Stomach (tissue), 9 donors: Measurements from ENCODE around the gene NXPH1. TPM values are rescaled to one million over a fixed set of nuclear protein-coding genes. Genes with fewer than 3 reads are reported as not detected.

ENCODE experiments used
- DNase-seq, 2 donors: peaks; one replicate each; pipeline versions ENCODE4 v3.0.0 to v3.0.0-alpha.2; 2013 to 2019
- H3K27ac ChIP-seq, 5 donors: fragments of 200-600 bp in 4 of 5; sonication (generic) in 4 of 5; one replicate each; pipeline ENCODE4 v1.5.1; 2013 to 2019; ENCODE audit warnings: mild to moderate bottlenecking in 1 of 5, moderate library complexity in 1 of 5
- H3K27me3 ChIP-seq, 3 donors: fragments of 200-600 bp; sonication (generic); one replicate each; pipeline ENCODE4 v1.5.1; 2017 to 2019; ENCODE audit warnings: mixed run types in 1 of 3
- H3K36me3 ChIP-seq, 4 donors: fragments of 200-600 bp; sonication (generic); 1 replicate in 3 of 4; 2 replicates in 1 of 4; pipeline ENCODE4 v1.5.1; 2016 to 2019
- H3K4me1 ChIP-seq, 4 donors: fragments of 200-600 bp; sonication (generic); one replicate each; pipeline ENCODE4 v1.5.1; 2016 to 2019
- H3K4me3 ChIP-seq, 4 donors: fragments of 200-600 bp; sonication (generic) in 3 of 4; one replicate each; pipeline ENCODE4 v1.5.1; 2016 to 2019; ENCODE audit warnings: mild to moderate bottlenecking in 1 of 4
- H3K9me3 ChIP-seq, 4 donors: fragments of 200-600 bp; sonication (generic); one replicate each; pipeline ENCODE4 v1.5.1; 2016 to 2019
- CTCF ChIP-seq, 7 experiments: fragments of 450-650 bp in 4 of 7; fragments of 200-600 bp in 3 of 7; sonication (generic) in 3 of 7; IDR thresholded peaks; one replicate each; pipeline ENCODE4 v1.5.1; 2016 to 2019; ENCODE audit warnings: antibody characterized with exemption in 7 of 7, control low read depth in 2 of 7, mild to moderate bottlenecking in 1 of 7
- EP300 ChIP-seq: sonication (generic); formaldehyde crosslinking; IDR thresholded peaks from one replicate; pipeline ENCODE4 v1.6.1; 2017; ENCODE audit warnings: antibody characterized with exemption
- POLR2A ChIP-seq, 4 donors: fragments of 450-650 bp; IDR thresholded peaks; one replicate each; pipeline ENCODE4 v1.6.1; 2016; ENCODE audit warnings: antibody characterized with exemption in 4 of 4, control low read depth in 2 of 4, mild to moderate bottlenecking in 1 of 4, moderate library complexity in 1 of 4
- POLR2AphosphoS5 ChIP-seq, 3 donors: sonication (generic); formaldehyde crosslinking; IDR thresholded peaks; one replicate each; pipeline ENCODE4 v1.6.1; 2016; ENCODE audit warnings: antibody characterized with exemption in 3 of 3
- WGBS, 5 donors: extraction: QIAGEN DNeasy Blood & Tissue Kit in 3 of 5; methylation state at CpG; one replicate each; pipeline versions ENCODE4 v1.1.5 to v1.1.7; 2013 to 2018; 5-methylcytosine and 5-hydroxymethylcytosine counted together
- intact Hi-C: fragments of 100-400 bp; cut with DNase I; formaldehyde crosslinking; loops from one replicate; pipeline ENCODE4 v1.15.1; 2023; ENCODE audit warnings: low total_unique reads
- polyA plus RNA-seq, 3 donors: library from polyadenylated mRNA; stranded (reverse); fragments of 200-250 nt; gene quantifications; one replicate each; pipeline ENCODE4 v1.2.3, GENCODE V29; 2013
- total RNA-seq, 5 donors: library from RNA; depleted of rRNA; stranded (reverse); fragments of >200 nt; gene quantifications; one replicate each; pipeline versions ENCODE4 v1.1.0 to v1.2.3, GENCODE V29; 2014 to 2016
- donor health status: healthy with polysubstance abuse.
- donor health status: Bipolar disorder and iron deficiency.
- donor health status: healthy.

Gene NXPH1
- total and polyA plus RNA-seq, 8 donors = 0.37 TPM; not detected in 7

GRCh38 chr7:8509621-8510020, 76.2 kb downstream of the NXPH1 start:
- 67 to 96% (median 78%) methylated on average over 1 of the region's 1 CpG for WGBS, 5 donors
- H3K9me3 ChIP-seq = no peaks in the 10 kb centered on the region
- no peaks in the 10 kb centered on the region for H3K36me3 ChIP-seq
- DNase-seq = no peak
- no peak overlapping the region for H3K4me3 ChIP-seq
- no peak for TF ChIP-seq EP300
- intact Hi-C loops = no loop called here
- H3K4me1 ChIP-seq = no peaks in the 10 kb centered on the region
- H3K27ac ChIP-seq = no peak overlapping the region
- H3K27me3 ChIP-seq = no peaks in the 10 kb centered on the region

GRCh38 chr7:8511855-8512254, 78.4 kb downstream of the NXPH1 start:
- intact Hi-C loops = no loop called here
- H3K36me3 ChIP-seq = no peaks in the 10 kb centered on the region
- DNase-seq = peak in 1 of 2 donors; percentile 61
- no peaks in the 10 kb centered on the region for H3K4me1 ChIP-seq
- no peak overlapping the region for H3K27ac ChIP-seq
- no peaks in the 10 kb centered on the region for H3K9me3 ChIP-seq
- WGBS, 5 donors = 61 to 72% (median 66%) methylated on average over 3 of the region's 3 CpGs
- no peak for TF ChIP-seq CTCF (IDR thresholded peaks at IDR 0.05)
- H3K27me3 ChIP-seq = no peaks in the 10 kb centered on the region
- H3K4me3 ChIP-seq = no peak overlapping the region

- 36 to 68% (median 42%) methylated on average over 3 of the region's 3 CpGs for WGBS, 5 donors
- no peak overlapping the region for H3K27ac ChIP-seq
- no peaks in the 10 kb centered on the region for H3K9me3 ChIP-seq
- TF ChIP-seq POLR2A (IDR thresholded peaks at IDR 0.05) = no peak
- no peak for TF ChIP-seq CTCF (IDR thresholded peaks at IDR 0.05)
- no peak for TF ChIP-seq POLR2AphosphoS5 (IDR thresholded peaks at IDR 0.05)
- TF ChIP-seq EP300 = no peak
- DNase-seq = peak in 1 of 2 donors; percentile 66
- no peaks in the 10 kb centered on the region for H3K27me3 ChIP-seq
- no peaks in the 10 kb centered on the region for H3K4me1 ChIP-seq
- H3K36me3 ChIP-seq = no peaks in the 10 kb centered on the region
- intact Hi-C loops = no loop called here
- no peak overlapping the region for H3K4me3 ChIP-seq
Observed at GRCh38 chr7:8514781-8515519, 81.5 kb downstream of the NXPH1 start.

GRCh38 chr7:8515640-8516185, 82.3 kb downstream of the NXPH1 start:
- Histone ChIP-seq H3K27me3 (no peaks in the 10 kb centered on the region), H3K27ac (no peak overlapping the region), H3K9me3 (no peaks in the 10 kb centered on the region), H3K4me3 (no peak overlapping the region), H3K36me3 (no peaks in the 10 kb centered on the region), H3K4me1 (no peaks in the 10 kb centered on the region)
- intact Hi-C loops = no loop called here
- 37 to 60% (median 47%) methylated on average over 5 of the region's 5 CpGs for WGBS, 5 donors
- DNase-seq = no peak
- TF ChIP-seq EP300 = no peak
- no peak for TF ChIP-seq POLR2AphosphoS5 (IDR thresholded peaks at IDR 0.05)
- TF ChIP-seq POLR2A (IDR thresholded peaks at IDR 0.05) = no peak

- H3K9me3 ChIP-seq = no peaks in the 10 kb centered on the region
- intact Hi-C loops = no loop called here
- no peaks in the 10 kb centered on the region for H3K27me3 ChIP-seq
- WGBS, 5 donors = 92 to 98% (median 95%) methylated on average over 2 of the region's 2 CpGs
- DNase-seq = no peak
- no peak for TF ChIP-seq POLR2A (IDR thresholded peaks at IDR 0.05)
- TF ChIP-seq CTCF (IDR thresholded peaks at IDR 0.05) = no peak
- no peak for TF ChIP-seq EP300
- no peak for TF ChIP-seq POLR2AphosphoS5 (IDR thresholded peaks at IDR 0.05)
- H3K4me3 ChIP-seq = no peak overlapping the region
- H3K4me1 ChIP-seq = no peaks in the 10 kb centered on the region
- H3K27ac ChIP-seq = no peak overlapping the region
- no peaks in the 10 kb centered on the region for H3K36me3 ChIP-seq
Observed at GRCh38 chr7:8516976-8517375, 83.6 kb downstream of the NXPH1 start.
